Hippocampal formation (tissue), 2 donors: ENCODE data around the gene C9orf72.
A peak's percentile ranks its signal among the peaks of the same experiment; 100 is the strongest.
"Not testable (repeated sequence)": the region's sequence is repeated elsewhere in the genome, so short reads cannot be mapped to it uniquely, and the experiment has no call there.

Experiments
- DNase-seq, 2 donors: peaks; one replicate each; lab custom pipeline; 2025; lab: John Stamatoyannopoulos, UW

Gene C9orf72, protein sequence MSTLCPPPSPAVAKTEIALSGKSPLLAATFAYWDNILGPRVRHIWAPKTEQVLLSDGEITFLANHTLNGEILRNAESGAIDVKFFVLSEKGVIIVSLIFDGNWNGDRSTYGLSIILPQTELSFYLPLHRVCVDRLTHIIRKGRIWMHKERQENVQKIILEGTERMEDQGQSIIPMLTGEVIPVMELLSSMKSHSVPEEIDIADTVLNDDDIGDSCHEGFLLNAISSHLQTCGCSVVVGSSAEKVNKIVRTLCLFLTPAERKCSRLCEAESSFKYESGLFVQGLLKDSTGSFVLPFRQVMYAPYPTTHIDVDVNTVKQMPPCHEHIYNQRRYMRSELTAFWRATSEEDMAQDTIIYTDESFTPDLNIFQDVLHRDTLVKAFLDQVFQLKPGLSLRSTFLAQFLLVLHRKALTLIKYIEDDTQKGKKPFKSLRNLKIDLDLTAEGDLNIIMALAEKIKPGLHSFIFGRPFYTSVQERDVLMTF

DNA sequence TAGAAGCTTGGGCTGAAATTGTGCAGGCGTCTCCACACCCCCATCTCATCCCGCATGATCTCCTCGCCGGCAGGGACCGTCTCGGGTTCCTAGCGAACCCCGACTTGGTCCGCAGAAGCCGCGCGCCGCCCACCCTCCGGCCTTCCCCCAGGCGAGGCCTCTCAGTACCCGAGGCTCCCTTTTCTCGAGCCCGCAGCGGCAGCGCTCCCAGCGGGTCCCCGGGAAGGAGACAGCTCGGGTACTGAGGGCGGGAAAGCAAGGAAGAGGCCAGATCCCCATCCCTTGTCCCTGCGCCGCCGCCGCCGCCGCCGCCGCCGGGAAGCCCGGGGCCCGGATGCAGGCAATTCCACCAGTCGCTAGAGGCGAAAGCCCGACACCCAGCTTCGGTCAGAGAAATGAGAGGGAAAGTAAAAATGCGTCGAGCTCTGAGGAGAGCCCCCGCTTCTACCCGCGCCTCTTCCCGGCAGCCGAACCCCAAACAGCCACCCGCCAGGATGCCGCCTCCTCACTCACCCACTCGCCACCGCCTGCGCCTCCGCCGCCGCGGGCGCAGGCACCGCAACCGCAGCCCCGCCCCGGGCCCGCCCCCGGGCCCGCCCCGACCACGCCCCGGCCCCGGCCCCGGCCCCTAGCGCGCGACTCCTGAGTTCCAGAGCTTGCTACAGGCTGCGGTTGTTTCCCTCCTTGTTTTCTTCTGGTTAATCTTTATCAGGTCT is at the start of gene C9orf72:
TSS of gene C9orf72 (minus strand) at position 564 of the 716 bp plus-strand sequence. CDS start 6,361 bp downstream, outside the sequence.
- peak; percentile 87 to 94 for DNase-seq

DNA sequence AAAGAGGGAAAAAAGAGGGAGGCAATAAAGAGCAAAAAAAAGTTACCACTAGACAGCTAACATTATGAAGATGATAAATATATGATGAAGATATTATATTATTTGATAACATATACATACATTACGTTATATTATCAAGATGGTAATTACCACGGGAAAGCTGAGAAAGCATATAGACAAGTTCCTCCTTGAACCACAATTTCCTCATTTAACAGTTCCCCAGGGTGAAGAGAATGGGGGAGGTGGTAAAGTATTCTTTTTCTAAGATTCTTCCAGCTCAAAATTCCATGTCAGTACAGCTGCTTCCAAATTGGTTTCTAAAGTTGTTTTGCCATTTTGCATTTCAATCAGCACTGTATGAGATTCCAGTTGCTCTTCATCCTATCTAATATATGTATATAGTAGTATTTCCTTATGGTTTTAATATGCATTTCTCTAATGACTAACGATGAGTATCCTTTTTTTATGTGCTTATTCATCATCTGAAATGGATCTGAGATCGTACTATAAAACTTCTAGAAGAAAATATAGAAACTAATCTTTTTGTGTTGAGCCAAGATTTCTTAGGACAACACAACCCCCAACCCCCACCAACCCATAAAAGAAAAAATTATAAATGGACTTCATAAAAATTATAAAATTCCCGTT is 49.5 kb upstream of the C9orf72 start:
- no peak for DNase-seq

- no peak for DNase-seq
Observed at GRCh38 chr9:27619743-27620142, 46.5 kb upstream of the C9orf72 start.

GRCh38 chr9:27618066-27618465 is 44.8 kb upstream of the C9orf72 start:
- DNase-seq: no peak

DNA sequence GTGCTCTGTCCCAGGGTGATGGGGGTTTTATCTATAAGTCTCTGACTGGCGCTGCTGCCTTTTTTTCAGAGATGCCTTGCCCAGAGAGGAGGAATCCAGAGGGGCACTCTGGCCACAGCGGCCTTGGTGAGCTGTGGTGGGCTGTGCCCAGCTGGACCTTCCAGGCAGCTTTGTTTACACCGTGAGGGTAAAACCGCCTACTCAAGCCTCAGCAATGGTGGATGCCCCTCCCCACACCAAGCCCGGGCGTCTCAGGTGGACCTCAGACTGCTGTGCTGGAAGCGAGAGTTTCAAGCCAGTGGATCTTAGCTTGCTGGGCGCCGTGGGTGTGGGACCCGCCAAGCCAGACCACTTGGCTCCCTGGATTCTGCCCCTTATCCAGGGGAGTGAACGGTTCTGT is 41.3 kb upstream of the C9orf72 start:
- DNase-seq: no peak

DNA sequence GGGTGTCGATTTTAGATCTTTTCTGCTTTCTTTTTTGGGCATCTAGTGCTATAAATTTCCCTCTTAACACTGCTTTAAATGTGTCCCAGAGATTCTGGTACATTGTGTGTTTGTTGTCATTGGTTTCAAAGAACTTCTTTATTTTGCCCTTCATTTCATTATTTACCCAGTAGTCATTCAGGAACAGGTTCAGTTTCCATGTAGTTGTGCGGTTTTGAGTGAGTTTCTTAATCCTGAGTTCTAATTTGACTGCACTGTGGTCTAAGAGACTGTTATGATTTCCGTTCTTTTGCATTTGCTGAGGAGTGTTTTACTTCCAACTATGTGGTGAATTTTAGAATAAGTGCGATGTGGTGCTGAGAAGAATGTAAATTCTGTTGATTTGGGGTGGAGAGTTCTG is 38.8 kb upstream of the C9orf72 start:
- not testable (repeated sequence) for DNase-seq

DNA sequence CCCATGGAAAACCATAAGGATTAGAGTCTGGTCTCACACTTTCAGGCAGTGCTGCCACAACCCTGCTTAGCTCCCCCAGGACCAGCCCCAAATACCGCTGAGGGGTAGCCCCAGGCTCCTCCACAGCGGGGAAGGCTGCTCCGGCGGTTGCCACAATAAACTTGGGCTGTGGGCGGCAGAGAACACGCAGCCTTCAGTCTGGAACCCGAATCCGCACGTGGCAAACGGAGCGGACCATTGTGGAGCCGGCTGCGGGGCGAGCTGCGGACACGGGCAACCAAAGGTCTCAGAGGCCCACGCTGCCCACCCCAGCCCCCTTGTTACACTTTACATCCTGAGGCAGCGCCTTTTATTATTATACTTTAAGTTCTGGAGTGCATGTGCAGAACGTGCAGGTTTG is 37.3 kb upstream of the C9orf72 start:
- no peak for DNase-seq

DNA sequence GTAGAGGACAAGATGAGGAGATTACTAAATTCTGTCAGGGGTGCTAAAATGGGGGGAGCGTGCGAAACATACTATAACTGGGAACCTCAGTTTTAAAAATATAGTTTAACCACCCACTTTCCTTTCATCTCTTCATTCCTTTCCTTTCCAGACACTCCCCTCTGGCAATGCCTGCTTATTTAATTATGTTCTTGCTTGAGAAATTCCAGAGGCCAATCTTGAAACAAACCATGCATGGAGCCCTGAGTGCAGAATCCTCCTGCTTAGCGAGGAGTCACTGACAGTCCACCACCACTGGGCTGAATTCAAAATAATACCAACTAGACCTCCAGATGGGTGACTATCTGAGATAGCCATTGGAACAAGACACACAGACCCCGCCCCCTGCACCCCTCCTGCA is 29.7 kb upstream of the C9orf72 start:
- no peak for DNase-seq

- DNase-seq: no peak
Observed at GRCh38 chr9:27602142-27602861, 29.0 kb upstream of the C9orf72 start.

- no peak for DNase-seq
Observed at GRCh38 chr9:27601396-27601795, 28.1 kb upstream of the C9orf72 start.

DNA sequence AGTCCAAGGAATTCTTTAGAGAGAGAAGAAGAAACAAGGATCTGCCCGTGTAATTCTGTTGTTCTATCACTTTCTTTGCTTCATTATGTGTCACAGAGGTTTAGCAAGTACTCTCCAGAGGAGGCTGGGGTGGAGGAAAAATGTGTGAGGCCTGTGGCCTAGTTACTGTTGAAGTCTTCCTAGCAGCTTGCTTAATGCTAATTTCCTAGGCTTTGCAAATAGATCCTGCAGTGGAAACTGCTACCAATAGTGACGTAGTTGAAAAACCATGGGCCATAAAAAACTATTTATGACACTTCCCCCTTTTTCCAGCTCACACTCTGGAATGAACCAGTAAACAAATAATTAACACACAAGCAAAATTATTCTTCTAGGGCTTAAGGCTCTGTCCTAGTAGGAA is 27.0 kb upstream of the C9orf72 start:
- no peak for DNase-seq

GRCh38 chr9:27599870-27600238 is 26.6 kb upstream of the C9orf72 start:
- no peak for DNase-seq

- no peak for DNase-seq
Observed at GRCh38 chr9:27599102-27599869, 26.0 kb upstream of the C9orf72 start.

GRCh38 chr9:27595733-27596132 is 22.5 kb upstream of the C9orf72 start:
- no peak for DNase-seq

GRCh38 chr9:27591672-27592071 is 18.4 kb upstream of the C9orf72 start:
- no peak for DNase-seq

DNA sequence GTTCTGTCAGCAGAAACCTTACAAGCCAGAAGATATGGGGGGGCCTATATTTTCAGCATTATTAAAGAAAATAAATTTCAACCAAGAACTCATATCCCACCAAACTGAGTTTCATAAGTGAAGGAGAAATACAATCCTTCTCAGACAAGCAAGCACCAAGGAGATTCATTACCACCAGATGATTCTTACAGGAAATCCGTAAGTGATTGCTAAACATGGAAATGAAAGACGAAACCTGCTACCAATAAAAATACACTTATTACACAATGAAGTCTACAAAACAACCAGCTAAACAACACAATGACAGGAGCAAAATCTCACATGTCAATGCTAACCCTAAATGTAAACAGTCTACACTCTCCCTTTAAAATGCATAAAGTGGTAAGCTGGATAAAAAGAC is 17.8 kb upstream of the C9orf72 start:
- DNase-seq: no peak

DNA sequence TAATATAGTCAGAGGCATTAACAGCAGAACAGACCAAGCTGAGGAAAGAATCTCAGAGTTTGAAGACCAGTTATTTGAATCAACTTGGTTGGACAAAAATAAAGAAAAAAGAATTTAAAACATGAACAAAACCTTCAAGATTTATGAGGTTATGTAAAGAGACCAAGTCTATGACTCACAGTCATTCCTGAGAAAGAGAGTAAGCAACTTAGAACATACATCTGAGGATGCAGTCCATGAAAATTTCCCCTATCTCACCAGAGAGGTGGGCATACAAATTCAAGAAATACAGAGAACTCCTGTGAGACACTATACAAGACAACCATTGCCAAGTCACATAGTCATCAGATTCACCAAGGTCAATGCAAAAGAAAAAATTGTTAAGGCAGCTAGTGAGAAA is 17.4 kb upstream of the C9orf72 start:
- DNase-seq: no peak

- no peak for DNase-seq
Observed at GRCh38 chr9:27589462-27589861, 16.2 kb upstream of the C9orf72 start.

- no peak for DNase-seq
Observed at GRCh38 chr9:27586304-27586703, 13.0 kb upstream of the C9orf72 start.

- no peak for DNase-seq
Observed at GRCh38 chr9:27584931-27585330, 11.7 kb upstream of the C9orf72 start.

GRCh38 chr9:27582794-27583193 is 9.5 kb upstream of the C9orf72 start:
- no peak for DNase-seq
